ENCODE measurements around the gene WDR7.

The WDR7 gene

GRCh38 chr18:56953428-56954198 is 302.5 kb downstream of the WDR7 start:
- no peak for FAIRE-seq

GRCh38 chr18:56955490-56955889 is 304.3 kb downstream of the WDR7 start:
- FAIRE-seq, result no peak

GRCh38 chr18:56959120-56959519 is 308.0 kb downstream of the WDR7 start:
- FAIRE-seq, result no peak

GRCh38 chr18:56962322-56962721 is 311.2 kb downstream of the WDR7 start:
- FAIRE-seq, result no peak

- no peak for FAIRE-seq
These were observed 315.9 kb downstream of the WDR7 start for GRCh38 chr18:56967035-56967434.

GRCh38 chr18:56973487-56973886 is 322.3 kb downstream of the WDR7 start:
- FAIRE-seq, result no peak

GRCh38 chr18:56974141-56974540 is 323.0 kb downstream of the WDR7 start:
- no peak for FAIRE-seq

GRCh38 chr18:56975276-56975675 is 324.1 kb downstream of the WDR7 start:
- no peak for FAIRE-seq

GRCh38 chr18:56977309-56977708 is 326.1 kb downstream of the WDR7 start:
- FAIRE-seq, result no peak

- FAIRE-seq, result no peak
These were observed 326.6 kb downstream of the WDR7 start for GRCh38 chr18:56977771-56978170.

- FAIRE-seq, result no peak
These were observed 329.0 kb downstream of the WDR7 start for GRCh38 chr18:56980151-56980550.

GRCh38 chr18:56982766-56983165 is 331.6 kb downstream of the WDR7 start:
- FAIRE-seq, result no peak

GRCh38 chr18:56983275-56983992 is 332.3 kb downstream of the WDR7 start:
- no peak for FAIRE-seq

- FAIRE-seq, result no peak
These were observed 333.6 kb downstream of the WDR7 start for GRCh38 chr18:56984731-56985130.

GRCh38 chr18:56986829-56987228 is 335.7 kb downstream of the WDR7 start:
- FAIRE-seq, result peak; percentile 21

- FAIRE-seq, result no peak
These were observed 336.1 kb downstream of the WDR7 start for GRCh38 chr18:56987236-56987635.

- FAIRE-seq, result no peak
These were observed 336.9 kb downstream of the WDR7 start for GRCh38 chr18:56988022-56988421.

GRCh38 chr18:56990678-56991077 is 339.5 kb downstream of the WDR7 start:
- no peak for FAIRE-seq

GRCh38 chr18:56992777-56993176 is 341.6 kb downstream of the WDR7 start:
- no peak for FAIRE-seq

- FAIRE-seq, result no peak
These were observed 344.5 kb downstream of the WDR7 start for GRCh38 chr18:56995579-56996188.

- no peak for FAIRE-seq
These were observed 346.0 kb downstream of the WDR7 start for GRCh38 chr18:56997200-56997599.

- no peak for FAIRE-seq
These were observed 348.7 kb downstream of the WDR7 start for GRCh38 chr18:56999823-57000222.

- no peak for FAIRE-seq
These were observed 351.5 kb downstream of the WDR7 start for GRCh38 chr18:57002627-57003026.

- peak; percentile 24 for FAIRE-seq
These were observed 352.2 kb downstream of the WDR7 start for GRCh38 chr18:57003342-57003741.

Data from colon (tissue), 2 donors.